Aortic smooth muscle cell (primary cell): ENCODE measurements around the gene ARID3A. TPM values are rescaled to one million over a fixed set of nuclear protein-coding genes. Genes with fewer than 3 reads are reported as not detected.

Experiments
- total RNA-seq: library from RNA; depleted of rRNA; stranded (reverse); fragments of >200 nt; gene quantifications from 2 replicates; pipeline ENCODE4 v1.2.3, GENCODE V29; 2014

The ARID3A gene, protein sequence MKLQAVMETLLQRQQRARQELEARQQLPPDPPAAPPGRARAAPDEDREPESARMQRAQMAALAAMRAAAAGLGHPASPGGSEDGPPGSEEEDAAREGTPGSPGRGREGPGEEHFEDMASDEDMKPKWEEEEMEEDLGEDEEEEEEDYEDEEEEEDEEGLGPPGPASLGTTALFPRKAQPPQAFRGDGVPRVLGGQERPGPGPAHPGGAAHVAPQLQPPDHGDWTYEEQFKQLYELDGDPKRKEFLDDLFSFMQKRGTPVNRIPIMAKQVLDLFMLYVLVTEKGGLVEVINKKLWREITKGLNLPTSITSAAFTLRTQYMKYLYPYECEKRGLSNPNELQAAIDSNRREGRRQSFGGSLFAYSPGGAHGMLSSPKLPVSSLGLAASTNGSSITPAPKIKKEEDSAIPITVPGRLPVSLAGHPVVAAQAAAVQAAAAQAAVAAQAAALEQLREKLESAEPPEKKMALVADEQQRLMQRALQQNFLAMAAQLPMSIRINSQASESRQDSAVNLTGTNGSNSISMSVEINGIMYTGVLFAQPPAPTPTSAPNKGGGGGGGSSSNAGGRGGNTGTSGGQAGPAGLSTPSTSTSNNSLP
- total RNA-seq, result 6.0 and 6.1 TPM in 2 replicates

DNA sequence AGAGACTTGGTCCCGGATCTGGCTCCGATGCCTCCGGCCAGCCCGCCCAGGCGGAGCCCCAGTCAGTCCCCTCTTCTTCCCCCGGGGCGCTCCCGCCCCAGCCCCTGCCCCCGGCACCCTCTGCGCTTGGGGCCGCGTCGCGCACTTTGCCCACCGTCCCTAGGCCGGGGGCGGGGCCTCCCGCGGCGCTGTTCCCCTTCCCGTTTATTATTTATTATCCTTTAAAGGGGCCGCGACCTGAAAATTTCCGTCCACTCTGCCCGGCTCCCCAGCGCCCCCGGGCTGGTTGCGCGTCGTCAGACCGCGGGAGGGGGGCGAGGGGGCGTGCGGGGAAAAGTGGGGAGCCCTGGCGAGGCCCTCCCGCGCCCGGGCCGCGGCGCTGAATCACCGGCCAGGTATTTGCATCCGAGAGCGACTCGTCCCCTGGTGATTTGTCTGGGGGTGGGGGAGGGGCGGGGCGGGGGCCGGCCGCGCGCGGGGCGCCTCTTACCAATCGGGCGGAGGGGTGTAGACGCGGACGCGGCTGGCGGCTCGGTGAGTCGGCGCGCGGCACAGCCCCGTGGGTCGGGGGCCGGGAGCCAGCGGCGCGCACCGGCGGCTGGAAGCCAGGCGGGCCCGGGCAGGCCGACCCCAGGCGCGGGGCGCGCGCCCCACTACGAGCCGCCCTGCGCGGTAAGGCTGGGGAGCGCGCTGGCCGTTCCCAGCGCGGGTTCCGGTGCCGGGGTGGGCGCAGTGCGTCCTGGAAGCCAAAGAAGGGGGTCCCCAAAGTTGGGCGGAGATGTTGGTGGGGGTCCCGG, at the start of gene ARID3A:
Gene ARID3A, plus strand, starts transcription at position 510 of the 797 bp plus-strand sequence. CDS start 3,494 bp downstream, outside the sequence.

DNA sequence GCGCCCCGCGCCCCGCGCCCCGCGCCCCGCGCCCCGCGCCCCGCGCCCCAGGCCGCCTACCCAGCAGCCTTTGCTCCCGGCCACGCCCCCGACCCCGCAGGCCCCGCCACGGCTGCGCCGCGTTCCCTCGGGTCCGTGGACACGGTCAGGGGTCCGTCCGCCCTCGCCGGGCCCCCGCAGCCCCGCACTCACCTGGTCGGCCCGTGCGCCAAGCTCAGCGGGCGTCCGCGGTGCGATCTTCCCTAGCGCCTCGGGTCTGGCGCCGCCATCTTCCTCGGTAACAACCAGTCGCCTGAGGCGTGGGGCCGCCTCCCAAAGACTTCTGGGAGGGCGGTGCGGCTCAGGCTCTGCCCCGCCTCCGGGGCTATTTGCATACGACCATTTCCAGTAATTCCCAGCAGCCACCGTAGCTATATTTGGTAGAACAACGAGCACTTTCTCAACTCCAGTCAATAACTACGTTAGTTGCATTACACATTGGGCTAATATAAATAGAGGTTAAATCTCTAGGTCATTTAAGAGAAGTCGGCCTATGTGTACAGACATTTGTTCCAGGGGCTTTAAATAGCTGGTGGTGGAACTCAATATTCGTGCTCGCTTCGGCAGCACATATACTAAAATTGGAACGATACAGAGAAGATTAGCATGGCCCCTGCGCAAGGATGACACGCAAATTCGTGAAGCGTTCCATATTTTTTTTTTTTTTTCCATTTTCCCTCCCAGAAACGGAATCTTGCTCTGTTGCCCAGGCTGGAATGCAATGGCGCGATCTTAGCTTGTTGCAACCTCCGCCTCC, 32.7 kb upstream of the ARID3A start, which contains the start of the genes MED16 and RNU6-9:
Gene MED16, minus strand, starts transcription at position 294 of the 796 bp plus-strand sequence. CDS start 2,056 bp downstream, outside the sequence.
Gene RNU6-9, plus strand, starts transcription at position 591 of the 796 bp plus-strand sequence.

GRCh38 chr19:913080-913748, 12.6 kb upstream of the ARID3A start, which contains the start of gene R3HDM4:
Gene R3HDM4, minus strand, starts transcription at chr19:913219. Its CDS starts 62 bp downstream, at chr19:913157.

DNA sequence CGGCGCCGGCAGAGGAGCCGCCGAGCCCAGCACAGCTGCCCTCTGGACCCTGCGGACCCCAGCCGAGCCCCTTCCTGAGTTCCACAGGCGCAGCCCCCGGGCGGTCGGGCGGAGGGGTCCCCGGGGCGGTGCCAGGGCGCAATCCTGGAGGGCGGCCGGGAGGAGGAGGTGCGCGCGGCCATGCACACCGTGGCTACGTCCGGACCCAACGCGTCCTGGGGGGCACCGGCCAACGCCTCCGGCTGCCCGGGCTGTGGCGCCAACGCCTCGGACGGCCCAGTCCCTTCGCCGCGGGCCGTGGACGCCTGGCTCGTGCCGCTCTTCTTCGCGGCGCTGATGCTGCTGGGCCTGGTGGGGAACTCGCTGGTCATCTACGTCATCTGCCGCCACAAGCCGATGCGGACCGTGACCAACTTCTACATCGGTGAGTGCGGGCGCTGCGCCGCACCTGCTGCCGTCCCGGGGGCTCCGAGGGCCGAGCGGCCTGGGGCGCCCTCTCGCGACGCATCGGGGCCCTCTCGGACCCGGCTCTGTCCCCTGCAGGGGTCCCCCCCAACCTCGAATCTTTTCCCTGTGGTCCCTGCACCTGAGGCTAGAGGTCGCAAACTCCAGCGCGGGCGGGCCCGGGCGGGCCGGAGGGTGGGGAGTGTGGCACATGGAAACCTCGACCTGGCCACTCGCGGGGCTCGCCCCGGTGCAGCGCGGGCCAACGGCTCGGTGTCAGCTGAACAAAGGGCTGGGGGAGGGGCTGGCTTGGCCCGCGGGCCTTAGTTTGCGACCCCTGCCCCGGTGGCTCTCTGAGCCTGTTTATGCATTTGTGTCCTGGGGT, 8.3 kb upstream of the ARID3A start, which contains the start of gene KISS1R:
Gene KISS1R, plus strand, starts transcription at position 11 of the 829 bp plus-strand sequence. Its CDS starts 170 bp downstream, at position 181.

GRCh38 chr19:984165-984967, 58.5 kb downstream of the ARID3A start, which contains the start of gene WDR18:
Gene WDR18, plus strand, starts transcription at chr19:984345. Its CDS starts 9 bp downstream, at chr19:984354.

DNA sequence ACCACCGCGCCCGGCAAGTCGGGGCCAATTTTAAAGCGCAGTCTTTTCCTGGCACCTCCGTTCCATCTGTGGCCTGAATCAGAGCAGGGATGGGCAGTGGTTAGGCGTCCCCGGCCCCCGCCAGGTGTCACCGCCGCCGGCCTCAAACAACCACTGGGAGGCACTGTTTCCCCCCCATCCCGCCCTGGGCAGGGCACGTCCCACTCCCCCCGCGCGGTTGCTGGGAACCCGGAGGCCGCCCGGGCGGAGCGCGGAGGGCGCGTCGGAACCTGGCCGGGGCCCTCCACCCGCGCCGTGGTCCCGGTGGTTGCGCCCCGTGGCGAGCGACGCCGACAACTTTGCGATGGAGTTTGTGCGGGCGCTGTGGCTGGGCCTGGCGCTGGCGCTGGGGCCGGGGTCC, 74.3 kb downstream of the ARID3A start, which contains the start of gene GRIN3B:
Gene GRIN3B, plus strand, starts transcription at position 325 of the 400 bp plus-strand sequence. Its CDS starts 19 bp downstream, at position 344.

GRCh38 chr19:1020868-1021425, 95.1 kb downstream of the ARID3A start, which contains the start of gene TMEM259:
Gene TMEM259, minus strand, starts transcription at chr19:1021123. Its CDS starts 127 bp downstream, at chr19:1020996.

Other genes with a start within 250 kb of the ARID3A start
- gene FSTL3, start 249.6 kb upstream of the ARID3A start, total RNA-seq, result 16.1 and 18.4 TPM in 2 replicates
- gene PRSS57, start 230.6 kb upstream of the ARID3A start, total RNA-seq, result not detected in 2 replicates
- 2.1 and 5.8 TPM in 2 replicates for gene PALM, start 217.1 kb upstream of the ARID3A start, total RNA-seq
- gene MISP, start 174.9 kb upstream of the ARID3A start, total RNA-seq, result under 0.01 TPM in 1 of 2 replicates, not detected in the other
- gene PTBP1, start 128.6 kb upstream of the ARID3A start, total RNA-seq, result 71.4 and 77.9 TPM in 2 replicates
- not detected in 2 replicates for gene PLPPR3, start 104.1 kb upstream of the ARID3A start, total RNA-seq
- gene AZU1, start 98.2 kb upstream of the ARID3A start, total RNA-seq, result not detected in 2 replicates
- gene PRTN3, start 85.0 kb upstream of the ARID3A start, total RNA-seq, result not detected in 2 replicates
- 0.12 and 0.26 TPM in 2 replicates for gene ELANE, start 73.7 kb upstream of the ARID3A start, total RNA-seq
- gene CFD, start 66.4 kb upstream of the ARID3A start, total RNA-seq, result 0.19 and 0.79 TPM in 2 replicates
- 20.1 and 23.5 TPM in 2 replicates for gene MED16, start 32.8 kb upstream of the ARID3A start, total RNA-seq
- gene RNU6-9, start 32.6 kb upstream of the ARID3A start, total RNA-seq, result not detected in 2 replicates
- 15.2 and 17.6 TPM in 2 replicates for gene R3HDM4, start 12.8 kb upstream of the ARID3A start, total RNA-seq
- not detected in 2 replicates for gene KISS1R, start 8.7 kb upstream of the ARID3A start, total RNA-seq
- 36.9 and 49.3 TPM in 2 replicates for gene WDR18, start 58.3 kb downstream of the ARID3A start, total RNA-seq
- 0.06 TPM in 1 of 2 replicates, not detected in the other for gene GRIN3B, start 74.4 kb downstream of the ARID3A start, total RNA-seq
- 41.5 and 49.9 TPM in 2 replicates for gene TMEM259, start 95.1 kb downstream of the ARID3A start, total RNA-seq
- gene RNU6-2, start 95.5 kb downstream of the ARID3A start, total RNA-seq, result not detected in 2 replicates
- 64.7 and 87.6 TPM in 2 replicates for gene CNN2, start 100.6 kb downstream of the ARID3A start, total RNA-seq
- 3.7 and 4.2 TPM in 2 replicates for gene ABCA7, start 114.1 kb downstream of the ARID3A start, total RNA-seq
- 1.5 TPM in 2 replicates for gene ARHGAP45, start 141.1 kb downstream of the ARID3A start, total RNA-seq
- 88.9 and 116 TPM in 2 replicates for gene POLR2E, start 169.3 kb downstream of the ARID3A start, total RNA-seq
- gene GPX4, start 178.0 kb downstream of the ARID3A start, total RNA-seq, result 349 and 358 TPM in 2 replicates
- 58.7 and 59.8 TPM in 2 replicates for gene SBNO2, start 248.2 kb downstream of the ARID3A start, total RNA-seq